GM19240 (cell line): ENCODE data around the gene CCDC15.

Experiments
- DNase-seq: peaks from one replicate; pipeline ENCODE4 v3.0.0; 2011; ENCODE audit warnings: low spot score; ENCODE audit not compliant: insufficient read length

The CCDC15 gene, protein sequence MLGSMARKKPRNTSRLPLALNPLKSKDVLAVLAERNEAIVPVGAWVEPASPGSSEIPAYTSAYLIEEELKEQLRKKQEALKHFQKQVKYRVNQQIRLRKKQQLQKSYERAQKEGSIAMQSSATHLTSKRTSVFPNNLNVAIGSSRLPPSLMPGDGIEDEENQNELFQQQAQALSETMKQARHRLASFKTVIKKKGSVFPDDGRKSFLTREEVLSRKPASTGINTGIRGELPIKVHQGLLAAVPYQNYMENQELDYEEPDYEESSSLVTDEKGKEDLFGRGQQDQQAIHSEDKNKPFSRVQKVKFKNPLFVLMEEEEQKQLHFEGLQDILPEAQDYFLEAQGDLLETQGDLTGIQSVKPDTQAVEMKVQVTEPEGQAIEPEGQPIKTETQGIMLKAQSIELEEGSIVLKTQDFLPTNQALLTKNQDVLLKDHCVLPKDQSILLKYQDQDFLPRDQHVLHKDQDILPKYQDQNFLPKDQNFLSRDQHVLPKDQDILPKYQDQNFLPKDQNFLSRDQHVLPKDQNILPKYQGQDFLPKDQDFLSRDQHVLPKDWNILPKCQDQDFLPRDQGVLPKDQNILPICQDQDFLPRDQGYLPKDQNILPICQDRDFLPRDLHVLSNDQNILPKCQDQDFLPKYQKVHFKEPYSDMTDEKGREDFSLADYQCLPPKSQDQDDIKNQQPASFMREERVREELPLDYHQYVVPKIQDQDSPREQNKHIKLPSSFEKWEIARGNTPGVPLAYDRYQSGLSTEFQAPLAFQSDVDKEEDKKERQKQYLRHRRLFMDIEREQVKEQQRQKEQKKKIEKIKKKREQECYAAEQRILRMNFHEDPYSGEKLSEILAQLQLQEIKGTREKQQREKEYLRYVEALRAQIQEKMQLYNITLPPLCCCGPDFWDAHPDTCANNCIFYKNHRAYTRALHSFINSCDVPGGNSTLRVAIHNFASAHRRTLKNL

DNA sequence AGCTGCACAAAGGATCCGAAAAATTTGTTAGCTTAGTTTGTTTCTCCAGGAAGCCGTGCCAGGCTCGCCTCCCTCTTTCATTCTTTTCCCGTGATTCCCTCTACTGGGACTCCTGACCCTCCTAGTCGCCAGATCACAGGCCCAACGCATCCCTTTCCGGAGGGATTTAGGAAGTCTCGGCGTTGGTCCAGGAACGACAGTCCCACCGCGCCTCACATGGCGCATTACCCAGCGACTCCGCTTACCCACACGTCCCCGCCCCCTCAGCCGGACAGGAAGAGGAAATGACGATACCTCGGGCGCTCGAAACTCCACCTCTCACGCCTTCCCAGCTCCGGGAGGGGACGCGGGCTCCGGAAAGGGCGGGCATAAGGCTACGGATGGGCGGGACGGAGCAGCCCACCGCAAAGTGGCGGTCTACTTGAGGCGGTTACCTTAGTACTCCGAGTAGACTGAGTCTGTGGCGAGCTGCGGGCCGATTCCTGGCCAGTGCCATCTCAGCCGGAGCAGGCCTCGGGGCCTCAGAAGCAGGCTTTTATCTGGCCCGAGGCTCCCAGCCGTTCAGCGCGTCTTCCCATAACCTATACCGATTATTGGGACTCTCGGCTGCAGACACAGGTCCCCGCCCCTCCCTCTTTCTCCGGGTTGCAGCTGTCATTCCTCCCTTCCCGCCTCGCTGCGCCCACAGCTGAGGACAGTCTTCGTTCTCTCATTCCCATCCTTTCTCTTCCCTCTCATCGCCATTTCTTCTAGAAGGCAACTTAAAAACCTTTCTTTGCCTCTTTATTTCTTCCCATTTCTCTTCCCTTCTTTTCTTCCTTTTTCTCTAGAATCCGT lies at the start of gene CCDC15:
CCDC15 (plus strand) TSS at position 450 of the 837 bp plus-strand sequence. CDS start 531 bp downstream, outside the sequence.
- DNase-seq: peak; percentile 84

DNA sequence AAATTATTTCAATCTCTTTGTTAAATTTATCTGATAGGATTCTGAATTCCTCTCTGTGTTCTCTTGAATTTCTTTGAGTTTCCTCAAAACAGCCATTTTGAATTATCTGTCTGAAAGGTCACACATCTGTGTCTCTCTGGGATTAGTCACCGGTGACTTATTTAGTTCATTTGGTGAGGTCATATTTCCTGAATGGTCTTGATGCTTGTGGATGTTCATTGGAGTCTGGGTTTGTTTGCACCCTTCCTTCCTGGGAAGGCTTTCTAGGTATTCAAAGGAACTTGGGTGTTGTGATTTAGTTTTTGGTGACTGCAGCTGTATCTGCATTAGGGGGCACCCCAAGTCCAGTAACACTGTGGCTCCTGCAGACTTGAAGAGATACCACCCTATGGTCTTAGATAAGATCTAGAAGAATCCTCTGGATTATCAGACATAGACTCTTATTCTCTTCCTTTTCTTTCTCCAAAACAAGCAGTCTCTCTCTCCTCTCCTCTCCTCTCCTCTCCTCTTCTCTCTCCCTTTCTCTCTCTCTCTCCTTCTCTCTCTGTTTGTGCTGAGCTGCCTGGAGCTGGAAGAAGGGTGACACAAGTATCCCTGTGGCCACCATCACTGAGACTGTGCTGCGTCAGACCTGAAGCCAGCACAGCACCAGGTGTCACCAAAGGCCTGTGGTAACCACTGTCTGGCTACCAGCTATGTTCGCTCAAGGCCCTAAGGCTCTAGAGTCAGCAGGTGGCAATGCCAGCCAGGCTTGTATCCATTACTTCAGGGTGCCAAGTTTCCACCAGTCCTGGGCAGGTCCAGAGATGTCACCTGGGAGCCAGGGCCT lies 38.2 kb upstream of the CCDC15 start:
- no peak for DNase-seq

DNA sequence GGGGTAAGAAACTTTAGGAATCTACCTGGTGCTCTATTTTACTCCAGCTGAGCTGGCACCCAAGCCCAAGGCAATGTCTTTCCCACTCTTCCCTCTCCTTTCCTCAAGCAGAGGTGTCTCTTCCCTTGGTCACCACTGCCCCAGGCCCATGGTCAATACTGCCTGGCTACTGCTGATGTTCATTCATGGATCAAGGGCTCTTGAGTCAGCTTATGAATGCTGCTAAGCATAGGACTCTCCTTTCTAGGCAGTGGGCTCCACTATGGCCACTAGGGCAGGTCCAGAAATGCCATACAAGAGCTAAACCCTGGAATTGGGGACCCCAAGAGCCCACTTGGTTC lies 37.7 kb upstream of the CCDC15 start:
- no peak for DNase-seq

DNA sequence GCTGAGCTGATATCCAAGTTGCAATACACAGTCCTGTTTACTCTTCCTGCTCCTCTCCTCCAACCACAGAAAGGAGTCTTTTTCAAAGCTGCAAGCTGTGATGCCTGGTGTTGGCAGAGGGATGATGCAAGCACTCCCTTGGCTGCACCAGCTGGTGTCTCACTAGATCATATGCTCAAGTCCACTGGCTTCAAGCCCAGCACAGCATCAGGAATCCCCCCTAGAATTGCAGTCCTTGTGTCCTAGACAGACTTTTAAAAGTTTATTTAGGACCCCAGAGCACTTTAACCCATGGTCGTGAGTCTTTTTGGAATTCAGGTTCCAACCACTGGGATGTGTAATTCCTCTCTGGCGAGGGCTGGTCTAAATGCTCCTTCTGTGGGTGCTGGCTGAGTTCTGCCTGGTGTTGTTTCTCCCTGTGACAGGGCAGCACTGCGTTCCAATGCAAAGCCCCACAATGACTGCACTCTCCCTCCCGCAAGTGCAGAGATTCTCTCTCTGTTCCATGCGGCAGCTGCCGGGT lies 36.8 kb upstream of the CCDC15 start:
- DNase-seq: no peak

DNA sequence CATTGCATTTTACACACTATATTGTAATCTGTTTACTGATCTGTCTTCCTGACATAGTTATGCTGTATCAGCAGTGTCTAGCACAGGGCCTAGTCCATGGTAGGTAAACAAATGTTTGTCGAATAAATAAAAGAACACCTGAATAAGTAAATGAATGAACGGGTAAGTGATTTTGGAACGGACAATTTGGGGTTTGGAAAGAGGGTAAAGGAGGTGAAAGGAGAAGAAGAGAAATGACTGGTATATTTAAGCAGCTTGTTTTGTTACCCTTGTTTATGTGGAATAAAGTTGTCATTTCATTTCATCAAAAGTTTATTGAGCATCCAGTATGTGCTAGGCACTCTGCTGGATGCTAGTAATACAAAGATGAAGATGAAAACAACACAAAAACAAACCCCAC lies 35.1 kb upstream of the CCDC15 start, which contains the start of gene HEPN1:
HEPN1 (plus strand) TSS at position 301 of the 400 bp plus-strand sequence.
- no peak for DNase-seq

DNA sequence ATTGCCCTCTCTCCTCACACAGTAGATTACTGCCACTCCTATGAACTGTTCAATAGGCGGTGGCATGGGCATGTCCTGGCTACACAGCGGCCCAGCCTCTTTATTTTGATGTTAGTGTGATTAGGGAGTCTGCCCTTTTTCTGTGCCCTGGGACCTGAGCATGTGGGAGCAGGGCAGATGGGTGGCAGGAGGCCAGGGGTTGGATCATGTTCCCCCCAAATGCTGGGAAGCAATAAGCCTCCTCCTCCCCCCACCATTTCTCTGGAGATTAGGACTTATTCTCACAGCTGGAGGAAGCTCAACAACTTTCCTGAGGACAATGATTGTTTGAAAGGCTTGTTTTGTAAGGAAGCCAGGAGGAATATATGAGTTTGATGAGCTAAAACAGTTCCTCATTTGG lies 34.1 kb upstream of the CCDC15 start:
- no peak for DNase-seq

DNA sequence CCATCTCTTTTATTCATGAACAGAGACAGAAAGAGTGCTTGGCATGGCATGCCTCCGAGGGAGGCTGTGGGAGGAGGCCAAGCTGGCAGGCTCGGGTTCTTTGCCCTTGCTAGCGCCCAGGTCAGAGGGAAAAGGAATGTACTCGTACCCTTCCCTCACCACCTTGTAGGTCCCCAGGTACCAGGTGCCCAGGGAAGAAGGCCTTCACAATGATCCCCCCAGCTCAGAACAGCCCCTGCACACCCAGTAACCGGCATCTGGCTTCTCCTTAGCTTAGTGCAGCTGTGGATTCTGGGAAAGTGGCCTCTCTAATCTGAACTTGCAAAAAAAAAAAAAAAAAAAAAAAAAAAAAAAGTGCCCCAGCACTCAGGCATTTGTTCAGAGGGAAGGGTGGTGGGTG lies 33.6 kb upstream of the CCDC15 start:
- no peak for DNase-seq

DNA sequence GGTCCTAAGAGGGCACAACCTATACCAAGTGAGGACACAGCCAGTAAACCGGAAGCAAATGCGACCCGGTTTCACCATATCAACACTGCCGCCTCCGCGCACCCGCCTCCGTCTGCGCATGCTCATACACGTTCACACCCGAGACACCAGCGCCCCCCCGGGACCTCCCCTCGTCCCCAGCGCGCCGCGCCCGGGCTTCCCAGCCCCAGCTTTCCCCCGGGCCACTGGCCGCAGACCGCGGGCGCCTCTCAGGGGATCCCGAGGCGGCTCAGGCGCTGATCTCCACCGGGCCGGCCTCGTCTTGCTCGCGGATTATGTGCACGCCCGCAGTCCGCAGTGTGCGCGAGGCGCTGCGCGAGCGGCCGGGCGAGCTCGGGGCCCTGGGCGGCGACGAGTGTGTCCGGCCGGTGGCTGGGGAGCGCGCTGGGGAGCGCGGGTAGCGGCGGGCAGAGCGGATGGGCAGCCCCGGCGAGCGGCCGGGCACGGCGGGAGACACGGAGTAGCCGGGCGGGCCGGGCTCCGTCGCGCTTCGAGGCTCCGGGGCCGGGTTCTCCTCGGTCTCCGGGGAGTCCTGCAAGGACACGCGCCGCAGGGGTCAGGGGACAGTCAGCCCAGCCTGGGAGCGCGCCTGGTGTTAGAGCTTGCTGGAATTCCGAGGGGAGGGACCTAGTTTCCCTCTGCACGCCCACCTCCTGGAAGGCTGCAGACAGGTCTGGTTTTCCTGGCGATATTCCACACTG lies 33.0 kb upstream of the CCDC15 start:
- DNase-seq: no peak

DNA sequence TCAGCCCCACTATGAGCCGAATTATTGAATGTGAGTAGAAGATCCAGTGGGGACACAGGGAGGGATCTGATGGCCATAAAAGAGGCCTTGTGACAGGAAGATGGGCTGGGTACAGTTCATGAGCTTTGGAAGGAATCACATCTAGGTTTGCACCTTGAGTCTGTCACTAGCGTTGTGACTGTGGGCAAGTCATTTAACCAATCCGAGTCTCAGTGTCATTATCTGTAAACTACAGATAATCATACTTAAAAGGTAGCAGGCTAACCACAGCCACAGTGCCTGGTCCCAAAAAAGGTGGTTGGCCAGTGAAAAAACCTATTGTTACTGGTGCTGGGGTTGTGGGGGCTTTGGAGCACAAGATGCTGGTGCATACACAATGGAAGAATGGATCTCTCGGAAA lies 31.2 kb upstream of the CCDC15 start:
- DNase-seq: no peak

DNA sequence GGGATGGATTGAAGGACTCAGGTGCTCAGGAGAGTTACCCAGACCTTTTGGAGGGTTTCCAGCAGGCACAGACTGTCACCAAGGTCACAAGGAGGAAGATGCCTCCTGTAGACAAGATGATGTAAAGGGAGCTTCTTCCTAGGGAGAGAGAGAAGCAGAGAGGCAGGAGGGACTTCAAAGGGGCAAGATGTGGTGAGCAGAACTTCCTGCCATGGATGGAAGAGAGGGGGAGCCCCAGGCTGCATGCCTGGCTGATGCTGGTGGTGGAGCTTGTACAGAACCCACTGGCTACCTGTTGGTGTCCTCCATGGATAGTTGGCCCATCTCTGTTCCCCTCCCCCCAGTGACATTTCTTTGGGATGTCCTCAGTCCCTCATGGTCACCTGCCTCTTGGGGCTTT lies 30.7 kb upstream of the CCDC15 start:
- no peak for DNase-seq

DNA sequence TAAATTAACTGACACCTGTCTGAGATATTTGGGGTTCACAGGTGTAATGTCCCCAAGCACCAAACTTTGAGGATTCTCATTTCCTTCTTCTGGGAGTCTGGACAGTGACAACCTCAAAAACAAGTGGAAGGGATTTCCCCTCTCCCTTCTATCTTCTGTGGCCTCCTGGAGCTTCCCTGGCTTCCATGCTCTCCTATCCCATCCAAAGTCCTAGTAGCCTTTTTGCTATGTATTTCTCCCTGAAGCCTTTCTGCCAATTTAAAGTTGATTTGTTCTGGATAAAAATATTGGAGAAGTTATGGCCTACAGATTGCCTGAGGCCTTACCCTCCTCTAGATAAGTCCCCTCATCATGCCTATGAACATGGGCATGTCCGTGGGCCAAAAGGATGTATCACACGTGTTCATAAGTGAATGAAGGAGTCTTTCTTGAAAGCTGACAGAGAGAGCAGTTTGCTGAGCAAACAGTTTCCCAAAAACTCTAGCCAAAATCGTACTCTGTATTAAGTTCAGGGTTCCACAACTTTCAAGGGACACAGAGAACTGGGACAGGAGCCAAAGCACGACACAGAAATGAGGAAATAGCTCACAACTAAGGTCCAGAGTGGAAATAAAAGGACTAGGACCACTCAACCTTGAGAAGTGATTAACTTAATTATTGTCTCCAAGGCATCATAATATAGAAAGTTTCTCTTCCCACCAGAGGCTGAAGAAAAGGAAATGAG lies 24.9 kb upstream of the CCDC15 start:
- no peak for DNase-seq

DNA sequence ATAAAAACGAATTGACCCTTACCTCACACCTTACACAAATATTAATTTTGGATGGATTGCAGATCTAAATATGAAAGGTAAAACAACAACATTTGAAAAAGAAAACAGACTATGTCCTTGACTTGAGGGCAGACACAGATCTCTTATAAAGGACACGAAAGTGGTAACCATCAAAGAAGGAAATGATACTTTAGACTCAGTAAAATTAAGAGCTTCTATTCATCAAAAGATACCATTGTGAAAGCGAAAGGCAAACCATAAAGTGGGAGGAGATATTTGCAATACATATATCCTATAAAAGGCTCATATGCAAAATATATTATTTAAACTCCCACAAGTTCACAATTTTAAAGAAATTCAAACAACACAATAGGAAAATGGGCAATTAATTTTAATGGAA lies 23.2 kb upstream of the CCDC15 start:
- peak; percentile 30 for DNase-seq

DNA sequence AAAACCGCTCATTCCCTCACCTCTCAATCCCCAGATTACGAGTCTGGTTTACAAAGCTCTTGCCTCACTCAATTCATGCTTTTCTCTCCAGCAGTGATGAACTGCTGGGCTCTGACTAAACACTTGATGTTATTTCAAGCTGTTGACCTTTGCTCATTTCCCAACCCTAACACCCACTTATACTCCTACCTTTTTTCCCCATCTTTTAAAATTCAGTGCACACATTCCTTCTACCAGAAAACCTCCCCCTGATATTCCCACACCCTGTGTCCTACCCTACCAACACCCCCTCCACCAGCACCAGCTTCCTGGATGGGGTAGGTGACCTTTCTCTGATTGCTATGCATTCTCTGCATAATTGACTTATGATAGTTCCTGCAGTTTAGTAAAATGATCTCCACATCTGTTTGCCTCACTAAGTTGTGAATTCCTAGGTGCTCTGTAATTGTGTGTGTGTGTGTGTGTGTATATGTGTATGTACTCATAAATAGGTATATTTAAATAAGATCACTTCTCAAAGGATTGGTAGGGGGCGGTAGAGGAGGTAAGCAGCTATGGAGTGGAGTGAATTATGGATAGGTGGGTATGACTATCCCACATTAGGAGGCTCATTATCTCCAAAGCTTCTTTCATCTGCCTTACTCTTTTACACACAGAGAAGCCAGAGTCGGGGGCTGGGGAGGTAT lies 19.0 kb upstream of the CCDC15 start:
- no peak for DNase-seq

DNA sequence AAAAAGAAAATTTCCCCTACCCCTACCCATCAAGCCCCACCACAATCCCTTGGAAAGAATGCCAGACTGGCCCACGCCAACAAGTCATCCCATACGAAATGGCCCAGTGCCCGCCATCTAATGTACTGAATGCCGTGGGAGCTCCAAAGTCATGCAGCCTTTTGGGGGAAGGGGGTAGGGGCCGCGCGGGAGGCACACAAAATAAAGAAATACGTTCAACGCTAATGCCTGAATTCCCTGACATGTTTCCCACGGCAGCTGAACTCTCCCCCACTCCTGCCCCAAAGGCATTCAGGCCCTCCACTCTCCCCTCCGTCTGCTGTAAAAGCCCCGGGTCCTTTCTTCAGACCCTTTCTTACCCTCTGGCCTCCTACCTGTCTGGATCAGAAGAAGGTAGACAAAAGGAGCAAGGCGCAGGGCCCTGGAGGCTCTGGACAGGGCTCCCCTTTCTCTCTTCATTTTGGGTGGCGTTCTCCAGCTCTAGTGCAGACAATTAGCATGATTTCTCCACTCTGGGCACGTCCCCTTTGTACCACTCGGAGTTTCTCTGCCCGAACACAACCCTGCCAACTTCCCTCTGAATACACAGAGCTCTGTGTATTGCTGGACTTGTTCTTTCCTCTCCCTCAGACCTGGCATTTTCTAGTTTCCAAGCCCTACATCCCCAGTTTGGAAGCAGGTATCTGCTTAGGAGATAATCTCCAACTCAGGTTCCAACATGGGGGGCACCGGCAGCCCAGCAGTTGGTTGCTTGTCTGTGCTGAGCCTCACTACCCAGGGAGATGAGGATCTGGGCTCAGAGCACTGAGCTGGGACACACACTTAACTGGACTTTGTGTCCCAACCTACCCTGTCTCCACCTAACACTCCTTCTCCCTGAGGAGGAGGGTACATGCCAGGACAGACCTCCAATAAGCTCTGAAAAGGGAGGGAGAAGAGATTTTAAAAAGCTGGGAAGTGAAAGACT lies 18.2 kb upstream of the CCDC15 start, which contains the start of gene HEPACAM:
HEPACAM (minus strand) TSS at position 500 of the 967 bp plus-strand sequence; CDS start at position 459, 41 bp downstream.
- no peak for DNase-seq

DNA sequence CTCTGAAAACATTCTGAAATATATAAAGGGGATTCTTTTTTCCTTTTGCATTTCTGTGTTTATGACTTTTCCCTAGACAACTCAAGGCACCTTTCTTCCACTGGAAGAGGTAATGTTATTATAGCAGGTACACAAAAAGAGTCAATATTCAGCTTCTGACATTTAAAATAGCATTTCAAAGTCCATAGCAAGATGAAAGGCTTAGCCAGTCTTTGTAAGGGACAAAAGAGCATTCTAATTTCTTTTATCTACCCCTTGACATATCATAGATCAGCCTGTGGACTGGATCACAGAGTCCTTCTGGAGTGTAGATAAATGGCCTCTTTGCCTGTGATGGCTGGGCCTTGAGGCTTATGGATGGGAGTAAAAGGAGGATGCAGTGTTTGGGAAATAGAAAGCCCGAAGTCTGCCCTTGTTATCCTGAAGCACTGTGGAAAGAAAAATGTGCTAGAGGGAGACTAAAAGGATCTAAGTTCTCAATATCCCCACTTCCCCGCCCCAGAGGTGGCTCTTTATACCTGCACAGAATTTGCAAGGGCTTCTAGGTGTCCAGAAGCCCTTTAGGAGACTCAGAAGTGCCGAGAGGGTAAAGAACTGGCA lies 16.6 kb upstream of the CCDC15 start:
- no peak for DNase-seq

DNA sequence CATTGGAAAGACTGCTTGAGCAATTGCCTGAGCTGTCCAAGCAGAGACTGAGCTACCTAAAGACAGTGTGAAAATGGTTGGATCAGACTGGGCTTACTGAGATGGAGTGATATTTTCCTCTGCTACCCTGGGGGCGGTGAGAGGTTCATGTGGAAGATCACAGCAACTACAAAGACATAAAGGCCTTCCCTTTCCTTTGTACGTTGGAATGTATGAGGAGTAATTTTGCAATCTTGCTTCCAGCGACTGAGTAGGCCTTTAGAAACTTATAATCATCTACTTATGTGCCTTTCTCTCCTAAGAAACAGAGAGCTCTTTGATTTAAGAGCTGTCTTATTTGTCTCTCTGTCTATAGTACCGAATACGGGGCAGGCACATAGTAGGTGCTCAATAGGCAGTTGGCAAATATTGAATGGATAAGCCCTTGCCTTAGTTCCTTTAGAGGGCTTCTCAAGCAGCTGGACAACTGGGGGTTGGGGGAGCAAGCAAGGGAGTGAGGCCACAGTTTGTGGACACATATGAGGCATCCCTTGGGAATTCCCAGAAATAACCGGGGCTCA lies 15.7 kb upstream of the CCDC15 start:
- DNase-seq: no peak
